LNCaP clone FGC (cell line): ENCODE measurements around the gene MPEG1.

Experiments
- DNase-seq: peaks from one replicate; pipeline ENCODE4 v3.0.0-alpha.2; 2011; ENCODE audit warnings: low read depth
- H3K4me3 ChIP-seq: 2 replicates; pipeline ENCODE4 v1.5.1; 2011; ENCODE audit warnings: mild to moderate bottlenecking, low read depth, low read length, control low read depth
- TF ChIP-seq, protein P1 (sequence below): IDR thresholded peaks from 2 replicates; pipeline ENCODE4 v1.5.1; 2012; ENCODE audit warnings: mild to moderate bottlenecking; ENCODE audit not compliant: control insufficient read depth, insufficient read depth; ENCODE audit errors: extremely low read depth

Gene MPEG1, protein sequence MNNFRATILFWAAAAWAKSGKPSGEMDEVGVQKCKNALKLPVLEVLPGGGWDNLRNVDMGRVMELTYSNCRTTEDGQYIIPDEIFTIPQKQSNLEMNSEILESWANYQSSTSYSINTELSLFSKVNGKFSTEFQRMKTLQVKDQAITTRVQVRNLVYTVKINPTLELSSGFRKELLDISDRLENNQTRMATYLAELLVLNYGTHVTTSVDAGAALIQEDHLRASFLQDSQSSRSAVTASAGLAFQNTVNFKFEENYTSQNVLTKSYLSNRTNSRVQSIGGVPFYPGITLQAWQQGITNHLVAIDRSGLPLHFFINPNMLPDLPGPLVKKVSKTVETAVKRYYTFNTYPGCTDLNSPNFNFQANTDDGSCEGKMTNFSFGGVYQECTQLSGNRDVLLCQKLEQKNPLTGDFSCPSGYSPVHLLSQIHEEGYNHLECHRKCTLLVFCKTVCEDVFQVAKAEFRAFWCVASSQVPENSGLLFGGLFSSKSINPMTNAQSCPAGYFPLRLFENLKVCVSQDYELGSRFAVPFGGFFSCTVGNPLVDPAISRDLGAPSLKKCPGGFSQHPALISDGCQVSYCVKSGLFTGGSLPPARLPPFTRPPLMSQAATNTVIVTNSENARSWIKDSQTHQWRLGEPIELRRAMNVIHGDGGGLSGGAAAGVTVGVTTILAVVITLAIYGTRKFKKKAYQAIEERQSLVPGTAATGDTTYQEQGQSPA

DNA sequence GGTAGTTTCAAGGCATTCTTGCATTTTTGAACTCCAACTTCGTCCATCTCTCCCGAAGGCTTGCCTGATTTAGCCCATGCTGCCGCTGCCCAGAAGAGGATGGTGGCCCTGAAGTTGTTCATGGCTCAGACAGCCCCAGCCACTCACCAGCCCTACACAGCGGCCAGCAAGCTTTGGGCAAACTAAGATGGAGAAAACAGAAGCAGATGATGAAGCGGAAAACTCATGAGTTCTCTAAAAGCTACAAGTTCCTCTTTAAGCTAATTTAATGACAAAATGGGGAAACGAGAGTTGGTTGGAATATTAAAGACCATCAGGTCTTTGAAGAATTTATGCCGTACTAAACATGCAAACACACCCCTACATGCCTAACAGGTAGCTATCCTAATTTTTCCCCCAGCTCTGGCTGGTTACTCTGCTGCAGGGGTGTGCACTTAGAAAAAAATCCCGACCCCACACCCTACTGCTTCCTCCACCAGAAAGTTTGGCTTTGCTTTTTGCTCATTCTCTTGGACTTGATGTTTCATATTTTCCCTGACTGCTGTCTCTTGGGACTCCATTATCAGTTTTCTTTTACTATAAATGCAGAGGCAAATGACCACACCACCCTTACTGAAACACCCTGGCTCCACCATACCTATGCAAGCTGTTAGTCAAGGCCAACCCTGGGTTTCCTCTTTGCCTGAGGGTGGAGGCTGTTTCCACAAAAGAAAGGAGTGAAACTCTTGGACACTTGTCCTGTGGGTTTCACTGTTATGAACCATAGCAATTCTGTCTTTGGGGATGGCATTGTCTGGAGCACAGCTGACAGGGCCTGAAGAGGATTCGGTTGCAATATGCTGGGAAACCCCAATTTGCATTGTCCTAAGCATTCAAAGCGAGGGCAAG, at the start of gene MPEG1:
Gene MPEG1 (minus strand): TSS at position 184 of the 888 bp plus-strand sequence. CDS start 62 bp downstream, at position 122.
- no peak for DNase-seq
- TF ChIP-seq, protein P1, sequence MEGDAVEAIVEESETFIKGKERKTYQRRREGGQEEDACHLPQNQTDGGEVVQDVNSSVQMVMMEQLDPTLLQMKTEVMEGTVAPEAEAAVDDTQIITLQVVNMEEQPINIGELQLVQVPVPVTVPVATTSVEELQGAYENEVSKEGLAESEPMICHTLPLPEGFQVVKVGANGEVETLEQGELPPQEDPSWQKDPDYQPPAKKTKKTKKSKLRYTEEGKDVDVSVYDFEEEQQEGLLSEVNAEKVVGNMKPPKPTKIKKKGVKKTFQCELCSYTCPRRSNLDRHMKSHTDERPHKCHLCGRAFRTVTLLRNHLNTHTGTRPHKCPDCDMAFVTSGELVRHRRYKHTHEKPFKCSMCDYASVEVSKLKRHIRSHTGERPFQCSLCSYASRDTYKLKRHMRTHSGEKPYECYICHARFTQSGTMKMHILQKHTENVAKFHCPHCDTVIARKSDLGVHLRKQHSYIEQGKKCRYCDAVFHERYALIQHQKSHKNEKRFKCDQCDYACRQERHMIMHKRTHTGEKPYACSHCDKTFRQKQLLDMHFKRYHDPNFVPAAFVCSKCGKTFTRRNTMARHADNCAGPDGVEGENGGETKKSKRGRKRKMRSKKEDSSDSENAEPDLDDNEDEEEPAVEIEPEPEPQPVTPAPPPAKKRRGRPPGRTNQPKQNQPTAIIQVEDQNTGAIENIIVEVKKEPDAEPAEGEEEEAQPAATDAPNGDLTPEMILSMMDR = no peak
- no peak within 1 kb of the TSS for H3K4me3 ChIP-seq

DNA sequence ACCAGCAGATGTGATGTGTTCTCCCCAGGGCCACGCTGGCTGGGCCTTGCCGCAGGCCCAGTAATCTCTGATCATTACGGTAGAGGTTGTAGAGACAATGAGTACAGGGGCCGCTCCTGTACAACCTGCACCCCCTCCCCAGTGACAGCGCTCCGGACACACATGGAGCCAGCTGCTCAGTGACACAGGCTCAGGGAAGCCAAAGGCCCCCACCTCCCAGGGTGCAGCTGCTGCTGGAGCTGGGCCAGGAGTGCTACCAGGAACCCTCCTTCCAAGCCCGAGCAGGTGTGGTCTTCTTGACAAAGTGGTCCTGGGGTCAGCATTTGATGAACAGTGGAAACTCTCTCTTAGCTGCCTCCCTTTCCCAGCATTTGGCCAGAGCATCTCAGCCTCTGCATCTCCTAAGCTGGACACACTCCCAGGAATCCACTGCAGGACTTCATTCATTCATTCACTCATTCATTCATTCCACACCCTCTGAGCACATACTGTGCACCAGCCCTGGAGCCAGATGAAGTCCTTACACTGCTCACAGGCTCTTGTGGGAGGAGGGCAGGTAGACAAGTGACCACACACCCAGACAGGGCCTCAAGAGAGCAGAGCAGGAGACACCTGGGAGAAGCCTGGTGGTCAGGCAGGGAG, 49.6 kb upstream of the MPEG1 start:
- no peak overlapping the region for H3K4me3 ChIP-seq
- TF ChIP-seq, protein P1 = no peak
- DNase-seq = no peak

DNA sequence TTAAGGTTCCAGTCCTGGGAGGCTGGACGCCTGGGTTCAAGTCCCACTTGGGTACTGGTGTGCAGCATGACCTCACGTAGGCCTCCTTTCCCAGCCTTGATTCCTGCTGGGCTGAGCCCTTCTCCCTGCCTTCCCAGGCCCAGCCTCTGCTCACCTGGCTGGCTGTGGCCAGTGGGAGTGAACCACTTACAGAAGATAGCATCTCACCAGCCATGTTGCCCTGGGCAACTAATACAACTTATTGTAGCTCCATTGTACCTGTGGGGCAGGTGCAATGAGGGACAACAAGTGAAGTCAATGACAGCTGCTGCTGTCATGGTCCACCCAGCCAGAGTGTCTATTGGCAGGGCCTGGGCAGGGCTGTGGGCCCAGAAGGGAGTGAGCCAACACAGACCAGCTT, 48.4 kb upstream of the MPEG1 start:
- H3K4me3 ChIP-seq = no peak overlapping the region
- DNase-seq = no peak
- TF ChIP-seq, protein P1 = no peak

DNA sequence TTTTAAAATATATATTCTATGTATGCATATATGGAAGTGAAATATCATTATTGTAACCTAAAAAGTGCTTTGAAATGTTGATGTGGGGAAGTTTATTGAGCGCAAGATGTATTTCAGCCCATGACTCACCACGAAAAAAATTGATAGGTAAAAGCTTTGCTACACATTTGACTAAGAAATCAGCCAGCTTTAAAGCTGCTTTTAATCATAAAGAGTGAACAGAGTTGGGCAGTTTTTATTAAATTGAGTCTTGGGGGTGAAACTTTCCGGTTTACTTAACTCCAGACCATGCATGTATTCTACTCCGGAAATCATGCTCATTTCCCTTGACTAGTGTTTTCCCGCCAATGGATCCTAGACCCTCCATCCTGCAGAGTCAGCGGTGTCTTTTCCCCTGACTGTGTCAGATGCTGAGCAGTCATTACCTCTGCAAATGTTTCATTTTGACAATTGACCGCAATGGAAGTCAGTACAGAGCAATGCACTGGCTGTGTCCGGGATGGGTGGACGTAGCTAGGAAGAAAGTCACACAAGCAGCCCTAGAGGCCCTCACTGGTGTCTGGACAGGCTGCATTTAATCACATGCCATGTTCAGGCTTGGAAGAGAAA, 47.2 kb upstream of the MPEG1 start:
- TF ChIP-seq, protein P1 = no peak
- DNase-seq = no peak
- no peak overlapping the region for H3K4me3 ChIP-seq

DNA sequence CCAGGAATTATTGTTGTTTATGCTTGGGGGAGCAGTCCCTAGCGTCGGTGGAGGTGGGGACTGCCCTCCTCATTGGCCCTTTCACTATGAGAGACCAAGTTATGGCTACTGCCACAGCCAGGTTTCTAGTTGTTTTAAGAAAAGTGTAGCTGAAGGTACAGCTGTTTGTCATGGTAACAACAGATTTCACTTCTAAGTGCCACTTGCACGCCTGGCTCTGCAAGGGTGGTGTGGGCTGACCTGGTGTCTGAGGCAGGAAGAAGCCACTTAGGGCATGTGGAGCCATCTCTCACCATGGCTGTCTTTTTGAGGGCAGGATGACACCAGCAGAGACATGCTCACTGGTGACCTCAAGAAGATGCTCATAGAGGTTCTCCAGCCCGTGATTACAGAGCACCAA, 46.3 kb upstream of the MPEG1 start:
- no peak overlapping the region for H3K4me3 ChIP-seq
- TF ChIP-seq, protein P1 = no peak
- no peak for DNase-seq

DNA sequence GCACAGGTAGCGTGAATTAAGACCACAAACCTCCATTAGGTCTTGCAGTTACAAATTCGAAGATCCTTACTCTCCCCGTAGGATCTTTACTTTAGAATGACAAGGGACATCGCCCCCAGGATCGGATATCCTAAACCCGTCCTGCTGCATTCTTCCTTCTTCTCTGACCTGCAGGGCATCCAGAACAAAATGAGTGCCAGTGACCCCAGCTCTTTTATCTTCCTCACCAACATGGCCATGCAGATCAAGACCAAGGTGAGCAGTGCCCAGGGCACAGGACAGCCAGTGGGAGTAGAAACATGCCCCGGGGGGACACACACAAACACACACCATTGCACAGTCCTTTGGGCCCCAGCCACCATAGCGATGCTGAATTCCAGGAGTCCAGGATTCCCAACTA, 42.6 kb upstream of the MPEG1 start:
- DNase-seq = no peak
- TF ChIP-seq, protein P1 = no peak
- no peak overlapping the region for H3K4me3 ChIP-seq
